ENCODE results near the gene RFX8. TPM values are rescaled to one million over a fixed set of nuclear protein-coding genes. Genes with fewer than 3 reads are reported as not detected.
"Not testable (repeated sequence)": the region's sequence is repeated elsewhere in the genome, so short reads cannot be mapped to it uniquely, and the experiment has no call there.

RFX8 gene
- total RNA-seq, 1 donor from 2014 or later, result not detected

- Mint-ChIP-seq H3K4me1 (ENCODE audit: low read depth) (no peaks in the 10 kb centered on the region), H3K9me3 (ENCODE audit: low read depth) (no peaks in the 10 kb centered on the region), H3K36me3 (ENCODE audit: insufficient read depth) (no peaks in the 10 kb centered on the region), H3K27me3 (peaks cover 3% of the 10 kb centered on the region), H3K4me3 (ENCODE audit: low read depth) (no peak overlapping the region), H3K27ac (no peak overlapping the region)
- TF ChIP-seq CTCF (IDR thresholded peaks at IDR 0.05; ENCODE audit: unreplicated experiment), result no peak
- no peak for DNase-seq (ENCODE audit: low spot score, unreplicated experiment)
These were observed 34.8 kb upstream of the RFX8 start for GRCh38 chr2:101509499-101510284.

- Mint-ChIP-seq H3K9me3 (ENCODE audit: low read depth) (no peaks in the 10 kb centered on the region), H3K36me3 (ENCODE audit: insufficient read depth) (no peaks in the 10 kb centered on the region), H3K4me3 (ENCODE audit: low read depth) (no peak overlapping the region), H3K4me1 (ENCODE audit: low read depth) (no peaks in the 10 kb centered on the region), H3K27me3 (peaks cover 3% of the 10 kb centered on the region), H3K27ac (no peak overlapping the region)
- no peak for DNase-seq (ENCODE audit: low spot score, unreplicated experiment)
- TF ChIP-seq CTCF (IDR thresholded peaks at IDR 0.05; ENCODE audit: unreplicated experiment), result no peak
These were observed 33.7 kb upstream of the RFX8 start for GRCh38 chr2:101508636-101509035.

- H3K27ac Mint-ChIP-seq; H3K4me3 Mint-ChIP-seq (ENCODE audit: low read depth); H3K4me1 Mint-ChIP-seq (ENCODE audit: low read depth); H3K27me3 Mint-ChIP-seq; DNase-seq (ENCODE audit: low spot score, unreplicated experiment); H3K36me3 Mint-ChIP-seq (ENCODE audit: insufficient read depth); H3K9me3 Mint-ChIP-seq (ENCODE audit: low read depth): not testable (repeated sequence)
These were observed 30.4 kb upstream of the RFX8 start for GRCh38 chr2:101505276-101505675.

GRCh38 chr2:101504744-101505143, 29.8 kb upstream of the RFX8 start:
- H3K4me3 Mint-ChIP-seq (ENCODE audit: low read depth); H3K36me3 Mint-ChIP-seq (ENCODE audit: insufficient read depth); H3K4me1 Mint-ChIP-seq (ENCODE audit: low read depth); H3K27me3 Mint-ChIP-seq; DNase-seq (ENCODE audit: low spot score, unreplicated experiment); H3K9me3 Mint-ChIP-seq (ENCODE audit: low read depth); H3K27ac Mint-ChIP-seq: not testable (repeated sequence)

GRCh38 chr2:101502095-101502494, 27.2 kb upstream of the RFX8 start:
- TF ChIP-seq CTCF (IDR thresholded peaks at IDR 0.05; ENCODE audit: unreplicated experiment), result no peak
- Mint-ChIP-seq H3K4me3 (ENCODE audit: low read depth) (no peak overlapping the region), H3K27ac (no peak overlapping the region), H3K4me1 (ENCODE audit: low read depth) (no peaks in the 10 kb centered on the region), H3K9me3 (ENCODE audit: low read depth) (no peaks in the 10 kb centered on the region), H3K36me3 (ENCODE audit: insufficient read depth) (no peaks in the 10 kb centered on the region), H3K27me3 (peaks cover 4% of the 10 kb centered on the region)
- no peak for DNase-seq (ENCODE audit: low spot score, unreplicated experiment)

DNA sequence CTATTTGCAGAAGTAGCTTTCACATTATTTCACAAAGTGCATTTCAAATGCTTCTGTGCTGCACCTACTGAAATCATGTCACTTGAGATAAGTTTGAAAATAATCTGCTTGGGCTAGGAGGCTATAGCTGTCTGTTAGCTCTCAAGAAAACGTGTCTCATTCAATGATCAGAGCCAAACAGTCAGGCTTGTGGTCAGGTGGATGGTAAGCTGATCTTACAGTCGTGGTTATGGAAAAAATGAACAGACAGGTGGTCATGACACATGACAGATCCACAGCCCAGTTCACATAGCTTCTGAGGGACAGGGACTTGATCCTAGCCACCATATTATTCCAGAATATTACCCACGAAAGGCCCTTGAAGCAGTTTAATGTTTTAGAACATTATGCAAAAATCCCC, 26.5 kb upstream of the RFX8 start:
- no peak overlapping the region for H3K27ac Mint-ChIP-seq

More for the DNA sequence above, 26.5 kb upstream of the RFX8 start:
- no peak for DNase-seq (ENCODE audit: low spot score, unreplicated experiment)
- Mint-ChIP-seq H3K4me1 (ENCODE audit: low read depth) (no peaks in the 10 kb centered on the region), H3K36me3 (ENCODE audit: insufficient read depth) (no peaks in the 10 kb centered on the region), H3K27me3 (peaks cover 4% of the 10 kb centered on the region), H3K4me3 (ENCODE audit: low read depth) (no peak overlapping the region), H3K9me3 (ENCODE audit: low read depth) (no peaks in the 10 kb centered on the region)
- no peak for TF ChIP-seq CTCF (IDR thresholded peaks at IDR 0.05; ENCODE audit: unreplicated experiment)

Measured in progenitor cell of endocrine pancreas (in vitro differentiated cells).